Kidney capillary endothelial cell (primary cell): Measurements from ENCODE around the gene XRCC1.
"Not testable (repeated sequence)": the region's sequence is repeated elsewhere in the genome, so short reads cannot be mapped to it uniquely, and the experiment has no call there.

Experiments
- DNase-seq: peaks from one replicate; pipeline ENCODE4 v3.0.0-alpha.2; 2018; ENCODE audit warnings: low spot score

The XRCC1 gene

GRCh38 chr19:43600326-43600725 lies 25.0 kb upstream of the XRCC1 start:
- DNase-seq: not testable (repeated sequence)

- DNase-seq: no peak
Measured at GRCh38 chr19:43599635-43600295, 24.4 kb upstream of the XRCC1 start.

- no peak for DNase-seq
Measured at GRCh38 chr19:43598445-43599240, 23.3 kb upstream of the XRCC1 start.

GRCh38 chr19:43597876-43598275 lies 22.5 kb upstream of the XRCC1 start:
- DNase-seq: no peak

- no peak for DNase-seq
Measured at GRCh38 chr19:43596842-43597461, 21.6 kb upstream of the XRCC1 start.

GRCh38 chr19:43595999-43596841 lies 20.9 kb upstream of the XRCC1 start, which contains the start of the genes IRGQ and ZNF576:
TSS of gene IRGQ (minus strand) at chr19:43596134. CDS start at chr19:43595338, 796 bp downstream.
TSS of gene ZNF576 (plus strand) at chr19:43596595. CDS start at chr19:43597109, 514 bp downstream.
- DNase-seq: peak; percentile 100

GRCh38 chr19:43595605-43595998 lies 20.3 kb upstream of the XRCC1 start:
- DNase-seq: no peak

- peak; percentile 63 for DNase-seq
Measured at GRCh38 chr19:43594710-43595604, 19.6 kb upstream of the XRCC1 start.

GRCh38 chr19:43594081-43594697 lies 18.9 kb upstream of the XRCC1 start:
- no peak for DNase-seq

- DNase-seq: no peak
Measured at GRCh38 chr19:43592800-43593350, 17.5 kb upstream of the XRCC1 start.

GRCh38 chr19:43591904-43592772 lies 16.8 kb upstream of the XRCC1 start:
- no peak for DNase-seq

GRCh38 chr19:43589678-43590077 lies 14.4 kb upstream of the XRCC1 start:
- no peak for DNase-seq

- DNase-seq: no peak
Measured at GRCh38 chr19:43589277-43589676, 13.9 kb upstream of the XRCC1 start.

GRCh38 chr19:43587029-43587428 lies 11.7 kb upstream of the XRCC1 start:
- not testable (repeated sequence) for DNase-seq

- no peak for DNase-seq
Measured at GRCh38 chr19:43586346-43586745, 11.0 kb upstream of the XRCC1 start.

- DNase-seq: no peak
Measured at GRCh38 chr19:43584484-43584883, 9.2 kb upstream of the XRCC1 start.

GRCh38 chr19:43582495-43582894 lies 7.2 kb upstream of the XRCC1 start:
- no peak for DNase-seq

- no peak for DNase-seq
Measured at GRCh38 chr19:43581467-43581866, 6.1 kb upstream of the XRCC1 start.

- DNase-seq: no peak
Measured at GRCh38 chr19:43578787-43579186, 3.5 kb upstream of the XRCC1 start.
